GM12873 (cell line): Measurements from ENCODE around the gene STEAP1B.

Experiments used
- TF ChIP-seq, protein P1 (sequence below): IDR thresholded peaks from 2 replicates; pipeline ENCODE4 v1.5.1; 2012; ENCODE audit warnings: low read depth, mild to moderate bottlenecking, moderate library complexity, low read length, control low read depth; ENCODE audit not compliant: insufficient read depth; ENCODE audit errors: missing control alignments

The STEAP1B gene

DNA sequence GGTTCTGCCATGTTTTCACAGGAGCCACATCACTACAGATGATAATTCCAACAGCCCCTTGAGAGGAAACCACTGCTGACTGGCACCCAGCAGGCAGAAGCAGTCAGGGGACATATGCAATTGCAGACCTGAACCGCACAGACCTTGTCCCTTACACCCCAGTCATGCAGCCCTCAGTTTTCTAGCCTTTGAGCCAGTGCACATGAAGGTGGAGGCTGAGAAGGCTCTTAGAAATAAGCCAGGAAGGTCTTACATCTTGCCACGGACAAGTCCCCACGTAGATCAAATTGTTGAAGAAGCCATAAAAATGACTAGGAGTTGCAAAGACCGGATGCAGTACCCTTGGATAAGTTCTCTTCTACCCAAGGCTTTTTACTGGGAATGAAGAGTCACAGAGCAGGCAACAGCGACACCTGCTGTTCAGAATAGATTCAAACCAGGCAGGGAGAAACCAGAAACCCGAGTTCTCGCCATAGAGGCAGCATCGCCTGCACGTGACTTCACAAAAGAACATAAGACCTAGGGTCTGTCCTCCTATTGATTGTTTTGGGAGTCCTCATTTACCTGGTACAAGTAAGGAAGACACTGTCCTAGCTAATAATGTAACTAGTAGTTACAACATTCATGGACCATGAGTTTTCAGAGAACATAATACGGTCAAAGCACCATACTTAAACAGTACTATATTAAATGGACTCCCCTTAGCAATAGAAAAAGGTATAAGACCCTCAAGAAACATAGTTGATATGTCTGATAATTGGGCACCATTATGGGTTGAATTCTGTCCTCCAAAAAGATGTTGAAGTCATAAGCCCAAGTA is 11.1 kb downstream of the STEAP1B start:
- TF ChIP-seq, protein P1, sequence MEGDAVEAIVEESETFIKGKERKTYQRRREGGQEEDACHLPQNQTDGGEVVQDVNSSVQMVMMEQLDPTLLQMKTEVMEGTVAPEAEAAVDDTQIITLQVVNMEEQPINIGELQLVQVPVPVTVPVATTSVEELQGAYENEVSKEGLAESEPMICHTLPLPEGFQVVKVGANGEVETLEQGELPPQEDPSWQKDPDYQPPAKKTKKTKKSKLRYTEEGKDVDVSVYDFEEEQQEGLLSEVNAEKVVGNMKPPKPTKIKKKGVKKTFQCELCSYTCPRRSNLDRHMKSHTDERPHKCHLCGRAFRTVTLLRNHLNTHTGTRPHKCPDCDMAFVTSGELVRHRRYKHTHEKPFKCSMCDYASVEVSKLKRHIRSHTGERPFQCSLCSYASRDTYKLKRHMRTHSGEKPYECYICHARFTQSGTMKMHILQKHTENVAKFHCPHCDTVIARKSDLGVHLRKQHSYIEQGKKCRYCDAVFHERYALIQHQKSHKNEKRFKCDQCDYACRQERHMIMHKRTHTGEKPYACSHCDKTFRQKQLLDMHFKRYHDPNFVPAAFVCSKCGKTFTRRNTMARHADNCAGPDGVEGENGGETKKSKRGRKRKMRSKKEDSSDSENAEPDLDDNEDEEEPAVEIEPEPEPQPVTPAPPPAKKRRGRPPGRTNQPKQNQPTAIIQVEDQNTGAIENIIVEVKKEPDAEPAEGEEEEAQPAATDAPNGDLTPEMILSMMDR: peak; percentile 88

DNA sequence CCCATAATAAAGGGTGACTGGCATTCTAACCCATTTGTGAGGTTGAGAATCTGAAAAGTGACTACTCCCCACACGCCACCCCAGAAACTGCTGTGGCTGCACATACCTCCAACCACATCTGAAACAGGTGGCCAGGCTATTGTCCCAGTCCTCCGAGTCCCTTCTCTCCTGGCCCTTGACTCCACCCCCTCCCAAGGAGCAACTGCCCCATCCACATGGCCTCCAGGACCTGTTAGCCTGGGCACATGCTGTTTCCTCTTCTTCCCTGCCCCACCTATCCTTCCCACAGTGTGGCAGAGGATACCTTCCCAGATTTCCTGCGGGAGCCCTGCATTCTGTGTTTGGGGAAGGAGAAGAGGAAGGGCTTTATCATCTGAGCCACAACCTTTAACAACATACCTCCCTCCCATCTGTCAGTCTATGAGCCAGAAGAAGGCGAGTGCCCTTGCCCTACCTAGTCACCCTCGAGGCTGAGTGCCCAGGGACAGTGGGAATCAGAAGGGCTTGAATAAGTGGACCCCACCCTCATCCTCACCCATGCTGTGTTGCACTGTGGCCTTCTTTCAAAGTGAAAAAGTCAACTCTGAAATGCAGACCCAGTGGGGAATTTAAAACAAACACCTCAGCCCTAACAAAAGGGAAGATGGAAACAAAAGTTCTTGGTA is 11.9 kb downstream of the STEAP1B start:
- TF ChIP-seq, protein P1: no peak

DNA sequence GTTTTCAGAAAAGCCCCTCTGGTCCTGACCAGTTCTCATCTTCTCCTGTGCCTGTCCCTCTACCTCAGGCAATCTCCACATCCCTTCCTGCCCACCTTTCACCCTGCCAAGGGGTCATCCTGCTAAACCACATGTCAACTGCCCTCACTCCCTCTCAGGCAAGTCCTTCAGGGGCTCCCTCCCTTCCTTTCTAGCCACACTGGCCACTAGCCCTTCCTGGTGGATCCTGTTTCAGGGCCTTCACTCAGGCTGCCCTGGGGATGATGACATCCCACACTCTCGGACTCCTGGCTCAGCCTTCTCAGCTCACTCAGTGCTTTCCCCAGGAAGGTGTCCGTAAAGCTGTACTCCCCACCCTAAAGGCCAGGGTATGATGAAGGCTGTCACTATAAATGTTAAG is 13.4 kb downstream of the STEAP1B start:
- TF ChIP-seq, protein P1: no peak

GRCh38 chr7:22485189-22485588 is 14.8 kb downstream of the STEAP1B start:
- TF ChIP-seq, protein P1: no peak

DNA sequence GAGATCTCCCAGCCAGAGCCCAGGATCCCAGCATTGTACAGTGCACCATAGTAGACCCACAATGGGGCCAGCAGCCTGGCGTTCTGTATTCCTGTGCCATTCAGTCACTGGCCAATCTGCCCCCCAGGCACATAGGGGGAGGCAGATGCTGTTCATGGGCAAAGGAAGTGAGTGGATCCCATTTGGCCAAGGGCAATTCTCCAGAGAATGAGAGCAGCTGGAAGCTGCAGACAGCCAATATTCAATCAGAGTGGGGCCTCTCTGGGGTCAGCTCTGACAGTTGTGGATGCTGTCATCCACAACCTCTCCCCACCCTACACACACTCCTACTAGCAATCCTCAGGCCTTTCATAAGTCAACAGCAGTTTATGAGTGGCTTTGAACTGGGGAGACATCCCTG is 17.5 kb downstream of the STEAP1B start:
- TF ChIP-seq, protein P1: no peak

GRCh38 chr7:22481726-22482125 is 18.3 kb downstream of the STEAP1B start:
- TF ChIP-seq, protein P1: no peak

DNA sequence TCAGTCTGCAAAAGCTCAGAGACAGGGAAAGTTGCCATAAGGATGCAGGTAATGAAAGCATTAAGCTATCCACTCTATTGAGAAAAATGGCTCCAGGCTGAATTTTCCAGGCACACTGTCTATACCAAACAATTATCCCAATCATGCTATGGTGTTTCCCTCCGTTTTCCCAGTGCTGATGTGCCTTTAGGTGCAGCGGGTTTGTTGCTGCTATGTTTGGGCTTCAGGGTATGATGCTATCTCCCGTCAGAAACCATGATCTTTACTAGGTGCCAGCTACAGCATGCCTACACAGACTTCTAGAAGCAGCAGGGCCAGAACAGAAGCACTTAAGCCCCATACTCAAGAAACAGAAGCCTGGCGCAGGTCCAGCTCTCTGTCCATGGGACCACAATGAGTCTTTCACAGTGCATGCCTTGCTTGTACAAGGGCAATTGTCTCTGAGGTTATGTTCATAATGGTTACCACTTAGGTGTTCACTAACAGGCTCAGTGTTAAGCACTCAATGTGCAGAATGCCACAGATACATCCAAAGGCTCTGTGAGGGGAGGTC is 19.4 kb downstream of the STEAP1B start:
- TF ChIP-seq, protein P1: no peak
